Measurements from ENCODE around the gene STX1B. TPM values are rescaled to one million over a fixed set of nuclear protein-coding genes. Genes with fewer than 3 reads are reported as not detected.

STX1B gene
- polyA plus RNA-seq, 1 donor (not counting 4 experiments of a cell fraction or from before 2014, with no cell fraction given), result 0.34 TPM

DNA sequence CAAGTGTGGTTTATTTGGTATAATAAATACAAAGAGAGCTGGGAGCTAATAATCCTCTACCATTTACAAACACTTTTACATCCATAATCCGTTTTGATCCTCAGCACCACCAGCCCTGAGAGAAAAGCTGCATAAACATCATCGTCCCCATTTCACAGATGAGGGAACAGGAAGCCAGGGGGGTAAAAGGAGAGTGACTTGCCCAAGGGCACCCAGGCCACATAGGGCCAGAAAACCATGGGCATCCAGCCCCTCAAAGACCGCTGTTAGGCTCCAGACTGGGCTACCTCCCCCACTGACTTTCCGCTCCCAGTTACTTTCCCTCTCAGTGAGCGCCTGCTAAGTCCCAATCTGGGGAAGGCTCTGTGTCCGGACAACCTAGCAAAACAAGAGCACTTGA is 6.7 kb downstream of the STX1B start:
- H3K9me3 ChIP-seq (ENCODE audit: control insufficient read depth, low read depth, low read length), result no peaks in the 10 kb centered on the region
- H3K79me2 ChIP-seq (ENCODE audit: control insufficient read depth, insufficient read depth, low read length), result no peaks in the 10 kb centered on the region
- peaks cover 30% of the 10 kb centered on the region for H3K4me1 ChIP-seq (ENCODE audit: control insufficient read depth, extremely low read depth, insufficient read depth, low read length)
- H3K27ac ChIP-seq (ENCODE audit: control insufficient read depth, insufficient read depth, low read length), result no peak overlapping the region
- dilution Hi-C loops (cut with MboI; ENCODE audit: extremely low pct_ligation_motif_present, low sequenced_read_pairs), result no loop called here
- H4K20me1 ChIP-seq (ENCODE audit: control insufficient read depth, extremely low read depth, insufficient read depth, low read length), result no peaks in the 10 kb centered on the region
- no peaks in the 10 kb centered on the region for H3K27me3 ChIP-seq (ENCODE audit: control insufficient read depth, extremely low read depth, insufficient read depth, low read length)
- FAIRE-seq, result no peak
- peaks cover 3% of the 10 kb centered on the region for H3K9me1 ChIP-seq (ENCODE audit: control insufficient read depth, extremely low read depth, insufficient read depth, low read length)
- no peak for TF ChIP-seq EZH2 (IDR thresholded peaks at IDR 0.05; ENCODE audit: low read length)
- TF ChIP-seq, protein P1, sequence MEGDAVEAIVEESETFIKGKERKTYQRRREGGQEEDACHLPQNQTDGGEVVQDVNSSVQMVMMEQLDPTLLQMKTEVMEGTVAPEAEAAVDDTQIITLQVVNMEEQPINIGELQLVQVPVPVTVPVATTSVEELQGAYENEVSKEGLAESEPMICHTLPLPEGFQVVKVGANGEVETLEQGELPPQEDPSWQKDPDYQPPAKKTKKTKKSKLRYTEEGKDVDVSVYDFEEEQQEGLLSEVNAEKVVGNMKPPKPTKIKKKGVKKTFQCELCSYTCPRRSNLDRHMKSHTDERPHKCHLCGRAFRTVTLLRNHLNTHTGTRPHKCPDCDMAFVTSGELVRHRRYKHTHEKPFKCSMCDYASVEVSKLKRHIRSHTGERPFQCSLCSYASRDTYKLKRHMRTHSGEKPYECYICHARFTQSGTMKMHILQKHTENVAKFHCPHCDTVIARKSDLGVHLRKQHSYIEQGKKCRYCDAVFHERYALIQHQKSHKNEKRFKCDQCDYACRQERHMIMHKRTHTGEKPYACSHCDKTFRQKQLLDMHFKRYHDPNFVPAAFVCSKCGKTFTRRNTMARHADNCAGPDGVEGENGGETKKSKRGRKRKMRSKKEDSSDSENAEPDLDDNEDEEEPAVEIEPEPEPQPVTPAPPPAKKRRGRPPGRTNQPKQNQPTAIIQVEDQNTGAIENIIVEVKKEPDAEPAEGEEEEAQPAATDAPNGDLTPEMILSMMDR (optimal IDR thresholded peaks at IDR 0.05 in 1 of 3, IDR thresholded peaks at IDR 0.05 in 1 of 3, conservative IDR thresholded peaks at IDR 0.05 in 1 of 3; ENCODE audit: extremely low read depth in 1 of 3, insufficient read depth in 2 of 3, low read length in 3 of 3), result no peak
- DNase-seq (ENCODE audit: low read depth, low spot score), result no peak
- H2AFZ ChIP-seq (ENCODE audit: control insufficient read depth, low read length), result no peak overlapping the region
- no peak overlapping the region for H3K9ac ChIP-seq (ENCODE audit: control insufficient read depth, extremely low read depth, insufficient read depth, low read length)
- no peak overlapping the region for H3K4me3 ChIP-seq (ENCODE audit: control insufficient read depth in 2 of 3, extremely low read depth in 1 of 3, insufficient read depth in 2 of 3, low read depth in 1 of 3, low read length in 3 of 3)
- no peak overlapping the region for H3K4me2 ChIP-seq (ENCODE audit: control insufficient read depth, extremely low read depth, insufficient read depth, low read depth, low read length)
- H3K36me3 ChIP-seq (ENCODE audit: control insufficient read depth in 2 of 2, extremely low read depth in 1 of 2, insufficient read depth in 2 of 2, low read length in 2 of 2), result no peaks in the 10 kb centered on the region

DNA sequence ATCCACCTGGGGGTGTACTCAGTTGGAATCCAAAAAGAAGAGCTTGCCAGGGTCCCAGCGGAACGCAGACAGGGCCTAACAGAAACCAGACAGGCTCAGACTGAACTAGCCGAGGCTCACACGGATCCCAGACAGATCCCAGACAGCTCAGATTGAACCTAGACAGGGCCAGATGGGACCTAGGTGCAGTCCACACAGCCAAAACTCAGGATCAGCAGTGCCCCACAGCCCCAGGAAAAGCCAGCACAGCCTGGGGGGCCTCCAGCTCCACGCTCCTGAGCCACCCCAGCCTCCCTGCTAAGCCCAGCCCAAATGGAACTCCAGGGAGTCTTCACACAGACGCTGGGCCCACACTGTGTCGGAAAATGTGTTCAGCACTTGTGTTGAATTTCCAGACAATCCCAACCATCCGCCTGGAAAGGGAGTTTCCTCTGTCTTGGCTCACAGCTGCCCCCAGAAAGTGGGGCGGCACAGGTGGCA is 7.5 kb downstream of the STX1B start:
- Histone ChIP-seq H3K9me1 (ENCODE audit: control insufficient read depth, extremely low read depth, insufficient read depth, low read length) (peaks cover 3% of the 10 kb centered on the region), H3K27me3 (ENCODE audit: control insufficient read depth, extremely low read depth, insufficient read depth, low read length) (no peaks in the 10 kb centered on the region), H3K9me3 (ENCODE audit: control insufficient read depth, low read depth, low read length) (no peaks in the 10 kb centered on the region), H3K4me1 (ENCODE audit: control insufficient read depth, extremely low read depth, insufficient read depth, low read length) (peaks cover 35% of the 10 kb centered on the region), H3K9ac (ENCODE audit: control insufficient read depth, extremely low read depth, insufficient read depth, low read length) (peak overlapping the region; percentile 24), H3K79me2 (ENCODE audit: control insufficient read depth, insufficient read depth, low read length) (no peaks in the 10 kb centered on the region), H3K4me3 (ENCODE audit: control insufficient read depth in 2 of 3, extremely low read depth in 1 of 3, insufficient read depth in 2 of 3, low read depth in 1 of 3, low read length in 3 of 3) (no peak overlapping the region), H2AFZ (ENCODE audit: control insufficient read depth, low read length) (peak overlapping the region; percentile 62), H3K4me2 (ENCODE audit: control insufficient read depth, extremely low read depth, insufficient read depth, low read depth, low read length) (peak overlapping the region; percentile 56), H4K20me1 (ENCODE audit: control insufficient read depth, extremely low read depth, insufficient read depth, low read length) (no peaks in the 10 kb centered on the region), H3K36me3 (ENCODE audit: control insufficient read depth in 2 of 2, extremely low read depth in 1 of 2, insufficient read depth in 2 of 2, low read length in 2 of 2) (no peaks in the 10 kb centered on the region), H3K27ac (ENCODE audit: control insufficient read depth, insufficient read depth, low read length) (no peak overlapping the region)
- FAIRE-seq (no peak), DNase-seq (ENCODE audit: low read depth, low spot score) (no peak)
- dilution Hi-C loops (cut with MboI; ENCODE audit: extremely low pct_ligation_motif_present, low sequenced_read_pairs), result no loop called here
- TF ChIP-seq EZH2 (IDR thresholded peaks at IDR 0.05; ENCODE audit: low read length), result no peak

DNA sequence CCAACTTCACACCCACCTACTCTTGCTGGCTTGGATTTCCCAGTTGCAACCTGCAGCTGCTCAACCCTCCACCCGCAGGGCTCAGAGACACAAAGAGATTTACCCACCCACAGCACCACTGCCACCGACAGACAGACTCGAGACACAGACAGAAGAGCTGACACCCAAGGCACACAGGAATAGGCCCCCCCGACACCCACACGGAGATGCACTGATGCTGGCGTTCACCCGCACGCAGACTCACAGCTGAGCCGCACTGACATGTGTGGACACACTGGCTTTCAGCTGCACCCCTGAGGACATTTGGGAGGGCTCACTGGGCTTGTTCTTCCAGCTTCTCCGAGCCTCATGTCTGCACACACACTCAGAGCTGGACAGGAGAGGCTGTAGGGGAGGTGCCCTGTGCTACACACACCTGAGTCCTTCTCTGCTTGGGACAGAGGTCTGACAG is 8.2 kb downstream of the STX1B start:
- Histone ChIP-seq H3K9me3 (ENCODE audit: control insufficient read depth, low read depth, low read length) (no peaks in the 10 kb centered on the region), H3K4me3 (ENCODE audit: control insufficient read depth in 2 of 3, extremely low read depth in 1 of 3, insufficient read depth in 2 of 3, low read depth in 1 of 3, low read length in 3 of 3) (peak overlapping the region in 1 of 3 experiments; percentile 19), H3K79me2 (ENCODE audit: control insufficient read depth, insufficient read depth, low read length) (no peaks in the 10 kb centered on the region), H3K9ac (ENCODE audit: control insufficient read depth, extremely low read depth, insufficient read depth, low read length) (no peak overlapping the region), H3K4me1 (ENCODE audit: control insufficient read depth, extremely low read depth, insufficient read depth, low read length) (peaks cover 41% of the 10 kb centered on the region), H4K20me1 (ENCODE audit: control insufficient read depth, extremely low read depth, insufficient read depth, low read length) (no peaks in the 10 kb centered on the region), H3K27ac (ENCODE audit: control insufficient read depth, insufficient read depth, low read length) (no peak overlapping the region), H3K4me2 (ENCODE audit: control insufficient read depth, extremely low read depth, insufficient read depth, low read depth, low read length) (peak overlapping the region; percentile 56), H3K36me3 (ENCODE audit: control insufficient read depth in 2 of 2, extremely low read depth in 1 of 2, insufficient read depth in 2 of 2, low read length in 2 of 2) (no peaks in the 10 kb centered on the region), H2AFZ (ENCODE audit: control insufficient read depth, low read length) (peak overlapping the region; percentile 62), H3K27me3 (ENCODE audit: control insufficient read depth, extremely low read depth, insufficient read depth, low read length) (no peaks in the 10 kb centered on the region), H3K9me1 (ENCODE audit: control insufficient read depth, extremely low read depth, insufficient read depth, low read length) (peaks cover 3% of the 10 kb centered on the region)
- dilution Hi-C loops (cut with MboI; ENCODE audit: extremely low pct_ligation_motif_present, low sequenced_read_pairs), result no loop called here
- peak; percentile 57 for FAIRE-seq
- no peak for DNase-seq (ENCODE audit: low read depth, low spot score)
- no peak for TF ChIP-seq EZH2 (IDR thresholded peaks at IDR 0.05; ENCODE audit: low read length)
